Small intestine (tissue), 7 donors: ENCODE data around the gene IL4R. TPM values are rescaled to one million over a fixed set of nuclear protein-coding genes. Genes with fewer than 3 reads are reported as not detected.

Source experiments
- DNase-seq, 2 donors: peaks; one replicate each; pipeline versions ENCODE4 v3.0.0 to v3.0.0-alpha.2; 2013
- FAIRE-seq: peaks from 2 replicates; lab custom pipeline; 2012; peaks lifted over from hg19 to GRCh38; lab: Jason Lieb, UNC
- H3K27ac ChIP-seq, 3 donors: one replicate each; pipeline ENCODE4 v1.5.1; 2013; ENCODE audit warnings: low read length in 2 of 3, mild to moderate bottlenecking in 2 of 3, control low read depth in 1 of 3, inconsistent platforms in 1 of 3, low read depth in 1 of 3, moderate library complexity in 1 of 3
- H3K27me3 ChIP-seq, 3 donors: one replicate each; pipeline ENCODE4 v1.6.1; 2013; ENCODE audit warnings: low read length in 3 of 3, inconsistent platforms in 1 of 3; ENCODE audit not compliant: control insufficient read depth in 3 of 3, insufficient read depth in 3 of 3
- H3K36me3 ChIP-seq, 3 donors: one replicate each; pipeline ENCODE4 v1.6.1; 2013; ENCODE audit warnings: low read length in 3 of 3, inconsistent platforms in 1 of 3, low read depth in 1 of 3, mild to moderate bottlenecking in 1 of 3, moderate library complexity in 1 of 3; ENCODE audit not compliant: control insufficient read depth in 3 of 3, insufficient read depth in 2 of 3
- H3K4me1 ChIP-seq, 3 donors: one replicate each; pipeline ENCODE4 v1.6.1; 2013; ENCODE audit warnings: low read length in 2 of 3, inconsistent platforms in 1 of 3, low read depth in 1 of 3, mild to moderate bottlenecking in 1 of 3, moderate library complexity in 1 of 3; ENCODE audit not compliant: control insufficient read depth in 3 of 3, insufficient read depth in 2 of 3
- H3K4me3 ChIP-seq, 3 donors: one replicate each; pipeline ENCODE4 v1.5.1; 2013; ENCODE audit warnings: low read length in 3 of 3, control low read depth in 1 of 3, inconsistent platforms in 1 of 3, low read depth in 1 of 3, mild to moderate bottlenecking in 1 of 3, moderate library complexity in 1 of 3
- H3K9me3 ChIP-seq, 2 donors: one replicate each; pipeline ENCODE4 v1.6.1; 2013; ENCODE audit warnings: low read depth in 1 of 2, low read length in 1 of 2; ENCODE audit not compliant: control insufficient read depth in 2 of 2, insufficient read depth in 1 of 2
- WGBS, 3 donors: extraction: QIAGEN DNeasy Blood & Tissue Kit; methylation state at CpG; one replicate each; pipeline ENCODE4 v1.1.7; 2013; 5-methylcytosine and 5-hydroxymethylcytosine counted together
- polyA plus RNA-seq, 4 donors: library from polyadenylated mRNA; stranded (reverse) in 3 of 4; unstranded in 1 of 4; fragments of 200-250 nt in 3 of 4; fragments of 120-200 nt in 1 of 4; gene quantifications; one replicate each; pipeline versions ENCODE4 v1.2.1 to v1.2.3, GENCODE V29; 2013
- donor health status: healthy with polysubstance abuse.
- donor health status: control.
- donor health status: control.
- donor health status: Bipolar disorder and iron deficiency.
- donor health status: healthy.

IL4R gene
- polyA plus RNA-seq, 4 donors = 28.1 to 32.7 (median 30.4) TPM

DNA sequence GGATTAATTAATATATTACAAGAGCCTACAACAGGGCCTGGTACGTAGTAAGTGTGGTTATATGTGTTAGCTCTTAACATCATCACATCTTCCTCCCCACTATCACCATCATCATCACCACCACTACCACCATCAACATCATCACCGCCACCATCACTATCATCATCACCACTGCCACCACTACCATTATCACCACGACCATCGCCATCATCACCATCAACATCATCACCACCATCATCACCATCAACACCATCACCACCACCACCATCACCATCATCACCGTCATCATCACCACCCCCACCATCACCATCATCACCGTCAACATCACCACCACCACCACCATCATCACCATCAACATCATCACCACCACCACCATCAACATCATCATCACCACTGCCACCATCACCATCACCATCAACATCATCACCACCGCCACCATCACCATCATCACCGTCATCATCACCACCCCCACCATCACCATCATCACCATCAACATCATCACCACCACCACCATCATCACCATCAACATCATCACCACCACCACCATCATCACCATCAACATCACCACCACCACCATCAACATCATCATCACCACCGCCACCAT, 7.8 kb upstream of the IL4R start:
- 90 to 97% (median 97%) methylated on average over 9 of the region's 9 CpGs for WGBS, 3 donors
- FAIRE-seq (no peak), DNase-seq (no peak)
- Histone ChIP-seq H3K36me3 (no peaks in the 10 kb centered on the region), H3K27me3 (no peaks in the 10 kb centered on the region), H3K4me1 (no peaks in the 10 kb centered on the region), H3K27ac (no peak overlapping the region), H3K9me3 (no peaks in the 10 kb centered on the region), H3K4me3 (no peak overlapping the region)

DNA sequence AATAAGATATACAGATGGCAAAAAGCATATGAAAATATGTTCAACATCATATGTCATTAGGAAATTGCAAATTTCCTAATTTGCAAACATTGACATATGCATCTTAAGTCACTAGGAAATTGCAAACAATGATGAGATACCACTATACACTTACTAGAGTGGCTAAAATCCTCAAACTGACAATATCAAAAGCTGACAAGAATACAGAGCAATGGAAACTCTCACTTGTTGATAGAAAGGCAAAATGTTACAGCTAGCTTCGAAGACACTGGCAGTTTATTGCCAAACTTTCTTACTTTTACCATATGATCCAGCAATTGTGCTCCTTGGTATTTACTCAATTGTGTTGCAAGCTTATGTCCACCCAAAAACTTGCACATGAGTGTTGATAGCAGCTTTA, 5.0 kb upstream of the IL4R start:
- Histone ChIP-seq H3K27ac (no peak overlapping the region), H3K36me3 (no peaks in the 10 kb centered on the region), H3K27me3 (no peaks in the 10 kb centered on the region), H3K4me3 (no peak overlapping the region), H3K9me3 (no peaks in the 10 kb centered on the region), H3K4me1 (peaks cover 0 to 16% (median 0%) of the 10 kb centered on the region in 3 donors)
- FAIRE-seq (no peak), DNase-seq (no peak)
- 90 to 100% (median 91%) methylated on average over 1 of the region's 1 CpG for WGBS, 3 donors

DNA sequence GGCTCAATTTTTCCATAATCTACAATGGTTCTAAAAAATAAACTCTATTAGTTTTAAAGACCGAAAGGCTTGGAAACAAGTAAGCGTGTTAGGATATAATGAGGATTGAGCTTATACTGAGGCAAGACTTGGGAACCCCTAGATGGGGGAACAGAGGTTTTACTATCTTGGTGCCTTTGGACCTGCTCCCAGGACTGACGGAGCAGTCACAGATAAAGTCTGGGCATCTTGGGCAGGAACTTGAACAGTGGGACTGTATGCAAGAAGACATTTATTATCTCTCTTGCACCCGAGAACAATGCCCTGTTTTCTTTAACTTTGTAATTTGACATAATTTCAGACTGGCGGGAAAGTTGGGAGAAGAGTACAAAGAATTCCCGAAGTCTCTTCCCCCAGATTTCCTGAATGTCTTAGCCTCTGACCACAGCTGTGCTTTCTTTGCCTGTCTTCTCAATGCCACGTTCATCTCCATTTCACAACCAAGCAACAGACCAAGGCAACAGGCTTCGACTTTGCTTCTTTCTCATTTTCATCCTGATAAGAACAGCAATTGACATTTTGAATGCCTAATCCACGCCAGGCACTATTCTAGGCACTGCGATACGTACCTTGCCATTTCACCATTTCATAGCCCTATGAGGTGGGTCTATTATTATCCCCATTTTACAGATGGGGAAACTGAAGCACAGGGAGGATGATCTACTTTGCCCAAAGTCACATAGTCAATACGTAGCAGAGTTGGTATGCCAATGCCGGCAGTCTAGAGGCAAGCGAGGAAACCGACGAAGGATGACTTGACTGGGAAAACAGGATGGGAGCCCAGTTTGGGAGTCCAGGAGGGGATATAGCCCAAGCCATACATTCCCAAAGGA, 3.0 kb upstream of the IL4R start:
- H3K4me3 ChIP-seq = no peak overlapping the region
- FAIRE-seq = no peak
- no peaks in the 10 kb centered on the region for H3K9me3 ChIP-seq
- H3K4me1 ChIP-seq = peaks cover 0 to 26% (median 4%) of the 10 kb centered on the region in 3 donors
- peaks cover 0 to 5% (median 0%) of the 10 kb centered on the region in 3 donors for H3K36me3 ChIP-seq
- WGBS, 3 donors = 58 to 77% (median 62%) methylated on average over 16 of the region's 16 CpGs
- no peak overlapping the region for H3K27ac ChIP-seq
- DNase-seq = peak in 1 of 2 donors; percentile 20
- H3K27me3 ChIP-seq = no peaks in the 10 kb centered on the region

DNA sequence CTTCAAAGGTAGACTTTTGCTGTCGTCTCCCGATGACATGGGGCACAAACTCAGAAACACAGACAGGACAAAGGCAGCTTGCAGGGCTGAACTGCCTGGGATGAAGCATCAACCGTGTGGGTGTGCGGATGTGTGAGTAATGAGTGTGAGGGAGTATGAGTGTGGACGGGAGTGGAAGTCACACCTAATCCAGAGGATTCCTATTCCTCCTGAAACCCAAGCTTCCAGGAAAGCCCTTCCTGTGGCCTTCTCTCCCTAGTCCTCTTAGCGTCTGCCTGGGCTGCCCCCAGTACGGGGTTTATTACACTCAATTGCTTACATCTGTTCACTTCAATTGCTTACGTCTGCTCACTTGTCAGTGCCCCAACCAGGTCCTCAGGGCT, 2.3 kb upstream of the IL4R start:
- Histone ChIP-seq H3K36me3 (peaks cover 0 to 9% (median 0%) of the 10 kb centered on the region in 3 donors), H3K4me3 (no peak overlapping the region), H3K9me3 (no peaks in the 10 kb centered on the region), H3K4me1 (peaks cover 2 to 27% (median 4%) of the 10 kb centered on the region in 3 donors), H3K27ac (no peak overlapping the region), H3K27me3 (no peaks in the 10 kb centered on the region)
- FAIRE-seq = no peak
- no peak for DNase-seq
- WGBS, 3 donors = 41 to 61% (median 58%) methylated on average over 7 to 8 of the region's 8 CpGs

DNA sequence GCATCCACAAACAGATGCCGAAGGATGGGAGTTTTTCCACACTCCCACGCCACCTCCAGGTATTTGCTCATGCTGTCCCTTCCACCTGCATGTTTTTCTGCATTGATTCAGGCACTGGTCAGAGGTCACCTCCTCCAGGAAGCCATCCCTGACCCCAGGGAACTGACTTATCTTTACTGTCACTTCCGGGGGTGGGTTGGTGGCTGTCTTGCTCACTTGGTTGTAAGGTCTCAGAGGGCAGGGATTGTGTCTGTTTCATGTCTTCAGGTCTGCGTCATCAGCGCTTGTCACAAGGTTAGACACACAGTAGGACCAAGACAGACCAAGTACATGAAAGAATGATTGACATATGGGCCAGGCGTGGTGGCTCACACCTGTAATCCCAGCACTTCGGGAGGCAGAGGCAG, 1.9 kb upstream of the IL4R start:
- 55 to 82% (median 75%) methylated on average over 7 of the region's 7 CpGs for WGBS, 3 donors
- no peaks in the 10 kb centered on the region for H3K9me3 ChIP-seq
- no peak for FAIRE-seq

DNA sequence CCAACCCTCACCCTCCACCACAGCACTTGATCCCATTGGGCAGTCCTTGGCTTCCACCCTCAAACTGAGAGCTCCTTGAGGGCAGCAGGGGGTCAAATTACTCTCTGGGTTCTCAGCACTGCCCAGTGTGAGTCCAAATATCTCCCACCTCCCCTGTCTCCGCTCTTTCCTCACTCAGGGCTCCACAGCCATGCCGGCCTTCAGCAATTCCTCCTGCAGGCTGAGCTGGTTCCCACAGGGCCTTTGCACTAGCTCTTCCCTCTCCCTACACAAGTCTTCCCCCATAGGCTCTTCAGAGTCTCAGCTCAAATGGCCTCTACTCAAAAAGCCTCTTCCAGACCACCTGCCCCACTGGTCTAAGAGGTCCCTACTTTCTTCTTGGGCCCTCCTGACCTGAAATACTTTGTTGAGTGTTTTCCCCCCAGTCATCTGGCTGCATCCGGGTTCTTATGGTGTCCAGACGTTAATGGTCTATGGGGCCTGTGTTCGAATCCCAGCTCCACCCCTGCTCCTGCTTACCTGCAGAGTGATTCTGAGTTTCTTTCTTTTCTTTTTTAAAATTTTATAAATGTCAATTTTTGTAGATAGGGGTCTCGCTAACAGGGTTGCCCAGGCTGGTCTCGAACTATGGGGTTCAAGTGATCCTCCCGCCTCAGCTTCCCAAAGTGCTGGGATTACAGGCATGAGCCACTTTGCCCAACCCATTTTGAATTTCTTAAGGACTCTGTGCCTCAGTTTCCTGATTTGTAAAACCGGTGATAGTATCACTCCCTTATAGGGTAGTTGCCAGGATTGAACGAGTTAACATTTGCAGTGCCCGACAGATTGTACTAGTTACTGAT, 973 bp upstream of the IL4R start:
- FAIRE-seq (no peak), DNase-seq (no peak)
- 67 to 72% (median 70%) methylated on average over 11 of the region's 11 CpGs for WGBS, 3 donors
- peaks cover 0 to 9% (median 0%) of the 10 kb centered on the region in 3 donors for H3K36me3 ChIP-seq
- H3K9me3 ChIP-seq = no peaks in the 10 kb centered on the region
- peak overlapping the region in 2 of 3 donors; percentile 79 to 96 for H3K4me3 ChIP-seq
- no peaks in the 10 kb centered on the region for H3K27me3 ChIP-seq
- peaks cover 2 to 27% (median 4%) of the 10 kb centered on the region in 3 donors for H3K4me1 ChIP-seq
- H3K27ac ChIP-seq = peak overlapping the region; percentile 76 to 99 (median 79)

More for the DNA sequence above, 1.9 kb upstream of the IL4R start:
- Histone ChIP-seq H3K4me3 (no peak overlapping the region), H3K27ac (no peak overlapping the region), H3K36me3 (peaks cover 0 to 9% (median 0%) of the 10 kb centered on the region in 3 donors), H3K27me3 (no peaks in the 10 kb centered on the region), H3K4me1 (peaks cover 2 to 27% (median 4%) of the 10 kb centered on the region in 3 donors)
- DNase-seq = peak in 1 of 2 donors; percentile 31

DNA sequence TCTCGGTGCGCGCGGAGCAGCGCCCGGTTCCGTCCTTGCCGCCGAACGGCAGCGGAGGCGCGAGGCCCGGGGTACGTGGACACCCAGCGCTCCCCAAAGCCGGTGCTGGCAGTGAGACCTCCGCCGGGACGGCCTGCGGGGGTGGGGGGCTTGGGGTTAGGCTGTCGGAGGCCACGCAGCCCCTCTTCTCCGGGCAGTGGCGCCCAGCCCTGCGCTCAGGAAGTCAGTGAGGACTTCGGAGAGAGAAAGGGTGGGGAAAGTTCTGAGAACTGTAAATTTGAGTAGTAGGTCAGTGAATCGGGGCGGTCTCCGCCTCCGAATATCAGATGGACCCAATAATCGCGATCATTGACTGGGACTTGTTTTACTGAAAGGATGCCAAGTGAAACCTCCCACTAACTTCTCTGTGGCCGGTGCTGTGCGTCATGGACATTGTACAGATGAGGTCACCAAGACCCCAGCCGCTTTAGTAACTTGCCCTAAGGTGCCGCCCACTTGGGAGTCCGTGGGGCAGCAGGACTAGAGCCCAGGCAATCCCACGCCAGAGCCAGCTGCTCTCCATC, 468 bp downstream of the IL4R start:
- no peaks in the 10 kb centered on the region for H3K9me3 ChIP-seq
- no peak for FAIRE-seq
- H3K36me3 ChIP-seq = peaks cover 0 to 19% (median 0%) of the 10 kb centered on the region in 3 donors
- H3K27me3 ChIP-seq = no peaks in the 10 kb centered on the region
- H3K4me1 ChIP-seq = peaks cover 4 to 27% (median 5%) of the 10 kb centered on the region in 3 donors
- peak overlapping the region; percentile 76 to 99 (median 90) for H3K27ac ChIP-seq
- H3K4me3 ChIP-seq = peak overlapping the region; percentile 79 to 96 (median 85)
- peak; percentile 64 to 81 for DNase-seq
- 0 to 1% (median 1%) methylated on average over 35 to 39 of the region's 39 CpGs for whole genome bisulfite sequencing, 3 donors
